Islet of Langerhans (tissue), 1 donor: ENCODE results near the gene IL3RA.
A peak's percentile ranks its signal among the peaks of the same experiment; 100 is the strongest.
"Not testable (repeated sequence)": the region's sequence is repeated elsewhere in the genome, so short reads cannot be mapped to it uniquely, and the experiment has no call there.

Source experiments
- FAIRE-seq: peaks from one replicate; lab custom pipeline; 2011; peaks lifted over from hg19 to GRCh38; lab: Jason Lieb, UNC

The IL3RA gene

DNA sequence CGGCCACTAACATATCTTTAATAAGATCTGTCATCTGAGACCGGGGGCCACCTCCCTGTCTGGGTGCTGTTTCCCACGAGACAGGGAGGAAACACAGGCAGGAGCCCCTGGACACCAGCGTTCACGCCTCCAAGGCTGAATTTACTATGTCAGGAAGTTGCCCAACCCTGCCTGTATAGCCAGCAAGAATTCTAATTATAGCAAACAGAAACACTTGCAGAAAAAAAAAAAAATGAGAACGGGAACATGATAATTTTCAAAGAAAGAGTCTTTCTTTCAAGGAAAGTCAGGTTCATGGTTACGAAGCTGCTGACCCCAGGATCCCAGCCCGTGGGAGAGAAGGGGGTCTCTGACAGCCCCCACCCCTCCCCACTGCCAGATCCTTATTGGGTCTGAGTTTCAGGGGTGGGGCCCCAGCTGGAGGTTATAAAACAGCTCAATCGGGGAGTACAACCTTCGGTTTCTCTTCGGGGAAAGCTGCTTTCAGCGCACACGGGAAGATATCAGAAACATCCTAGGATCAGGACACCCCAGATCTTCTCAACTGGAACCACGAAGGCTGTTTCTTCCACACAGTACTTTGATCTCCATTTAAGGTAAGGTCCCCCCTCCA, at the start of gene IL3RA:
IL3RA (plus strand) TSS at position 455 of the 613 bp plus-strand sequence. CDS start 4,981 bp downstream, outside the sequence.
- FAIRE-seq = no peak

DNA sequence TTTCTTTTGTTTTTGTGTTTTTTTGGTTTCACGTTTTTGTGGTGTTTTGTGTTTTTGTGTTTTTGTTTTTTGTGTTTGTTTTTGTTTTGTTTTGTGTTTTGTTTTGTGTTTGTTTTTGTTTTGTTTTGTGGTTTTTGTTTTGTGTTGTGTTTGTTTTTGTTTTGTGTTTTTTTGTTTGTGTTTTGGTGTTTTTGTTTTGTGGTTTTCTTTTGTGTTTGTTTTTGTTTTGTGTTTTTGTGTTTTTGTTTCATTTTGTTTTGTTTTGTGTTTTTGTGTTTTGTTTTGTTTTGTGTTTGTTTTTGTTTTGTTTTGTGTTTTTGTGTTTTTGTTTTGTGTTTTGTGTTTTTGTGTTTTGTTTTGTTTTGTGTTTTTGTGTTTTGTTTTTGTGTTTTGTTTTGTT, 47.0 kb upstream of the IL3RA start:
- FAIRE-seq = peak; percentile 97

DNA sequence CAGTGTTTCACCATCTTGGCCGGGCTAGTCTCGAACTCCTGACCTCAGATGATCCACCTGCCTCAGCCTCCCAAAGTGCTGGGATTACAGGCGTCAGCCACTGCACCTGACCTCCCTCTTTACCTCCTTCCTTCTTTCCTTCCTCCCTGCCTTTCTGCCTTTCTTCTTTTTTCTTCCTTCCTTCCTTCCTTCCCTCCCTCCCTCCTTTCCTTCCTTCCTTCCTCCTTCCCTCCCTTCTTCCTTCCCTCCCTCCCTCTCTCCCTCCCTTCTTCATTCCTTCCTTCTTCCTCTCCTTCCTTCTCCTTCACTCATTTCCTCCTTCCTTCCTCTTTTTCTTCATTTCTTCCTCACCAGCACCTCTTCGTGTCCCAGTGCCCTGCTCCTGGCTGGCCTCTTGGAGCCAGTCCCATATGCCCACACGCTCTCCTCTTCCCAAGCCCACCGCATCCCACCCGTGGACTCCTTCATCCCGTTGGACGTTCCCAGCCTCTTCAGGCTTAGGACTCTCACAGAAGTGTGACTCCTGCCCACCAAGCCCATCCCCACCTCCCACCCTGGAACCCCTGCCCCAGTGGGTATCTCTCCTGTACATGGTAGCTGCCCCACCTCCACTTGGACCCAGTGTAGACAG, 45.4 kb upstream of the IL3RA start:
- FAIRE-seq = no peak

DNA sequence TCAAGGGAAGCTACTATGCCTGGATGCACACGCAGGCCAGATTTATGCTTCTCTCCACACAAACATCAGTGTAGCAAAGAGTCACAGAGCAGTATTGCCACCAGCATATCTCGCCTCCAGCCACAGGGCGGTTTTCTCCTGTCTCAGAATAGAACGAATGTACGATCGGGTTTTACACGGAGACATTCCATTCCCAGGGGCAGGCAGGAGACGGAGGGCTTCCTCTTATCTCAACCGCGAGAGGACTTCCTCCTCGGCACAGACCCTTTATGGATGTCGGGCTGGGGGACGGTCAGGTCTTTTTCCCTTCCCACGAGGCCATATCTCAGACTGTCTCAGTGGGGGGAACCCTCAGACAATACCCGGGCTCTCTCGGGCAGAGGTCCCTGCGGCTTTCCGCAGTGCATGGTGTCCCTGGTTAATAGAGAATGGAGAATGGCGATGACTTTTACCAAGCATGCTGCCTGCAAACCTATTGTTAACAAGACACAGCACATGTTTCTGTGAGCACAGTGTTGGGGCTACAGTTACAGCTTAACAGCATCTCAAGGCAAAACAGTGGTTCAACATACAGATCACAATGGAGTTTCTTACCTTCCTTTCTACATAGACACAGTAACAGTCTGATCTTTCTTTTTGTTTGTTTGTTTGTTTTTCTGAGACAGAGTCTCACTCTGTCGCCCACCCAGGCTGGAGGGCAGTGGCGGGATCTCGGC, 43.9 kb upstream of the IL3RA start:
- FAIRE-seq = no peak

DNA sequence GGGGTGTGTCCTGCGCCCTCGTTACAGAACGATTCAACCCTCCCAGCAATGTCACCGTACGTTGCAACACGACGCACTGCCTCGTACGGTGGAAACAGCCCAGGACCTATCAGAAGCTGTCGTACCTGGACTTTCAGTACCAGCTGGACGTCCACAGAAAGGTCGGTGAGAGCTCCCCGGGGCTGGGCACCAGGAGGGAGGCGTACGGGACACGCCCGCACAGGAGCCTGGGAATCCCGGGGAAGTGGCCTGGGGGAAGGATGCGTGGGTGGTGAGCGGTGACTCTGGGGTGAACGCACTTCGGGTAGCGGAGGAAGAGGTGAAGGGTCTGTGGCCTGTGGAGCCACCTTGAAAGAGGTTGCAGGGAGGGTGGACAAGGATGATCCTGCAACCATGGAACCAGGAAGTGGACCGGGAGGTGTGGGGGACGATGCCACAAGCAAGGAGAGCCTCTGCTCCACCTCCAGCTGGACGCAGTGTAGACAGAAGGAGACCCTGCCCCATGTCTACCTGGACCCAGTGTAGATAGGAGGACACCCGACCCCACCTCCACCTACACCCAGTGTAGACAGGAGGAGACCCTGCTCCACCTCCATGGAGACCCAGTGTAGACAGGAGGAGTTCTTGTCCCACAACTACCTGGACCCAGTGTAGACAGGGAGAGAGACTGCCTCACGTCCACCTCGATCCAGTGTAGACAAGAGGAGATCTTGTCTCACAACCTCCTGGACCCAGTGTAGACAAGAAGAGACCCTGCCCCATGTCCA, 42.1 kb upstream of the IL3RA start:
- FAIRE-seq = no peak

DNA sequence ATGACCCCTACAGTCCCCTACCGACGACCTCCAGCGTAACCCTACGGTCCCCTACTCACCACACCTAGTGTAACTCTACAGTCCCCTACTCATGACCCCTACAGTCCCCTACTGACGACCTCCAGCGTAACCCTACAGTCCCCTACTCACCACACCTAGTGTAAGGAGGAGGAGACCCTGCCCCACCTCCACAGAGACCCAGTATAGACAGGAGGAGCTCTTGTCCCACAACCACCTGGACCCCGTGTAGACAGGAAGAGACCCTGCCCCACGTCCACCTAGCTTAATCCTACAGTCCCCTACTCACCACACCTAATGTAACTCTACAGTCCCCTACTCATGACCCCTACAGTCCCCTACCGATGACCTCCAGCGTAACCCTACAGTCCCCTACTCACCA, 41.0 kb upstream of the IL3RA start:
- no peak for FAIRE-seq

DNA sequence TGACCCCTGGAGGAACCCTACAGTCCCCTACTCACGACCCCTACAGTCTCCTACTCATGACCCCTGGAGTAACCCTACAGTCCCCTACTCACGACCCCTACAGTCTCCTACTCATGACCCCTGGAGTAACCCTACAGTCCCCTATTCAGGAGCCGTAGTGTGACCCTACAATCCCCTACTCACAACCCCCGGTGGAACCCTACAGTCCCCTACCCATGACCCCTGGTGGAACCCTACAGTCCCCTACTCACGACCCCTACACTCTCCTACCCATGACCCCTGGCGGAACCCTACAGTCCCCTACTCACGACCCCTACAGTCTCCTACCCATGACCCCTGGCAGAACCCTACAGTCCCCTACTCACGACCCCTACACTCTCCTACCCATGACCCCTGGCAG, 39.0 kb upstream of the IL3RA start:
- not testable (repeated sequence) for FAIRE-seq

- no peak for FAIRE-seq
Measured at GRCh38 chrX:1300449-1300848, 36.1 kb upstream of the IL3RA start.

DNA sequence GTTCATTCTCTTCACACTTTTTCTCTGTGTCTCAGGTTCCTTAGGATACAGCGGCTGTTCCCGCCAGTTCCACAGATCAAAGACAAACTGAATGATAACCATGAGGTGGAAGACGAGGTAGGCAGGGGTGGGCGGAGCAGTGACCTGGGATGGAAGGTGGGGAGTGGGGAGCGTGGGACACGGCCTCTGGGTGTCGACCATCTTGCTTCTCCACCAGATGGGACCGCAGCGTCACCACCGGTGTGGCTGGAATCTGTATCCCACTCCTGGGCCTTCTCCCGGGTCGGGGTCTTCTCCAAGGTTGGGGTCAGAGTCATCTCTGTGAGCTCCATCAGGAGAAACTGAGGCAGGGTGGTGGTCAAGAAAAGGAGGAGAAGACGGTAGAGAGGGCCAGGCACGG, 31.2 kb upstream of the IL3RA start:
- FAIRE-seq = no peak

DNA sequence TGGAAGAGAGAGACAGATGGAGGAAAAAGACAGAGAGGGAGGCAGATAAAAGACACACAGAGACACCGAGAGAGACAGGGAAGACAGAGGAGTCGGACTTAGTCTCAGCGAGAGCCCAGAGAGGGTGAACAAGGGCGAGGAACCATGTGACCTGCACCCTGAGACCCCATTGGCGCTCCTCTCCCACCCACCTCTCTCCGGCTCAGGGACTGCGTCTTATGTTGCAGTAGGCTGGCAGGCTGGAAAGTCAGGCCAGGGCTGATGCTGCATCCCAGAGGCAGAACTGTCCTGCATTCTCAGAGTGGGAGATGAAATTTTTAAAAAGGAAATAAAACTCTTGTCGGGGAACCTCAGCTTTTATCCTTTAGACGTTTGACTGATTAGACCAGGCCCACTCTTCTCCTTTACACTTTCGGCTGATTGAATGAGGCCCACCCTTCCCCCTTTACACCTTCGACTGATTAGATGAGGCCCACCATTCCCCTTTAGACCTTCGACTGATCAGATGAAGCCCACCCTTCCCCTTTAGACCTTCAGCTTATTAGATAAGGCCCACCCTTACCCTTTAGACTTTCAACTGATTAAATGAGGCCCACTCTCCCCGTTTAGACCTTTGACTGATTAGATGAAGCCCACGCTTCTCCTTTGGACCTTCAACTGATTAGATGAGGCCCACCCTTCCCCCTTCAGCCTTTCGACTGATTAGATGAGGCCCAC, 29.5 kb upstream of the IL3RA start:
- FAIRE-seq = no peak

GRCh38 chrX:1307626-1308340, 28.8 kb upstream of the IL3RA start:
- FAIRE-seq = no peak

DNA sequence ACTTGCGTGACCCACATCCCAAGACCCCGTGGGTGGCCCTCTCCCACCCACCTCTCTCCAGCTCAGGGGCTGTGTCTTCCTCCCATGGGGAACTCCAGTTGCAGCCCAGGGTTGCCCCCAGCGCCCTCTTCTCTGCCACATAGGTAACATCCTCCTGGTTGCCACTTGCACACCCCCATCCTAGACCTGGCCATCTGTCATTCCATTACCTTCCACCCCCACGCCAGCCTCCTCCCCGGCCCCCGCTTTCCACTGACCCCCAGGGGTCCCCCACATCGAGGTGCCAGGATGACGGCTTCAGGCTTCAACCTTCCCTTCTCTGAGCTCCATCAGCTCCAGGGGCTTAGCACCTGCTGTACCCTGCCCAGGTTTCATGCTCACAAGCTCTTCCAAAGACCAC, 28.1 kb upstream of the IL3RA start:
- FAIRE-seq = no peak

DNA sequence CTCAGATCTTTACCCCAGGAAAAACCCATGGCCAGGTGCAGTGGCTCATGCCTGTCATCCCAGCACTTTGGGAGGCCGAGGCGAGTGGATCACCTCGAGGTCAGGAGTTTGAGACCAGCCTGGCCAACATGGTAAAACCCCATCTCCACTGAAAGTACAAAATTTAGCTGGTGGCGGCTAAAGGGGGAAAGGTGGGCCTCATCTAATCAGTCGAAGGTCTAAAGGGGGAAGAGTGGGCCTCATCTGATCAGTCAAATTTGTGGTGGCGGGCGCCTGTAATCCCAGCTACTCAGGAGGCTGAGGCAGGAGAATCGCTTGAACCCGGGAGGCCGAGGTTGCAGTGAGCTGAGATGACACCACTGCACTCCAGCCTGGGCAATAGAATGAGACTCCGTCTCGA, 27.7 kb upstream of the IL3RA start:
- FAIRE-seq = not testable (repeated sequence)

DNA sequence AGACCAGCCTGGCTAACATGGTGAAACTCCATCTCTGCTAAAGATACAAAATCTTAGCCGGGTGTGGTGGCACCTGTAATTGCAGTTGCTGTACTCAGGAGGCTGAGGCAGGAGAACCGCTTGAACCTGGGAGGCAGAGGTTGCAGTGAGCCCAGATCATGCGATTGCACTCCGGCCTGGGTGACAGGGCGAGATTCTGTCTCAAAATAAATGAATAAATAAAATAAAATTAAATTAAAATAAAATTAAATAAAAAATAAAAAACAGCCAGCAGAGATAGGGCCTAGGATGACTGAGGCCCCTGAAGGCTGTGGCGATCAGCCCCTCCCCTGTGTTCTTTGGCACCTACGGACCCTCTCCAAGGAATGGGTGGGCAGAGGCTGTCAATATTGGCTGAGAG, 22.8 kb upstream of the IL3RA start:
- FAIRE-seq = no peak

DNA sequence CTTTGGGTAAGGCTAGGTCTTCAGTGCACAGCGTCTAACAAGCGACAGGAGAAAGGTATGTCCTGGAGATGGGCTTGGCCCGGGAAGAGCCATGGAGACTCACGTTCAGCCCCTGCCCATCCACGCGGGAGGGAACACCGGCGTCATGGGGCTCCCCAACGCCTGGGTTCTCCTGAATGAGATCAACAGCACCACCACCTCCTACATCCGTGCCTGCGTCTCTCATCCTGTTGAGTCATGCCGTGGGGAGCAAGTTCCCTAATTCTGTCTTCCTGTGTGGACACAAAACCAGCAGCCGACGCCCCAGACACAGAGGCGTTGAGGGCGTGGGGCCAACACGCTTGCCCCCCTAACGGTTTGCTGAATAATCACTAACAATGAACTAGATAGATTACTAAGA, 20.1 kb upstream of the IL3RA start:
- FAIRE-seq = no peak

DNA sequence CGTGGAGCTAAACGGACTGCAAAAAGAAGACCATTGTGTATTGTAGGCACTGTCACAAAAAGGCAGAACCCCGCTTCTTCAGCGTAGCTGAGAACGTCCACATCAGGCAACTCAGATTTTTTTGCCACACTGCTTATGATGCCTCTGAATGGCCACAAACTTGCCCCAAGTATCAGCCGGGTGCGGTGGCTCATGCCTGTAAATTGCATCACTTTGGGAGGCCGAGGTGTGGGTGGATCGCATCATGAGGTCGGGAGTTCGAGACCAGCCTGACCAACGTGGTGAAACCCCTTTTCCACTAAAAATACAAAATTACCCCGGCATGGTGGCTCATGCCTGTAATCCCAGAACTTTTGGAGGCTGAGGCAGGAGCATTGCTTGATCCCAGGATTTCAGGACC, 14.9 kb upstream of the IL3RA start:
- FAIRE-seq = no peak

DNA sequence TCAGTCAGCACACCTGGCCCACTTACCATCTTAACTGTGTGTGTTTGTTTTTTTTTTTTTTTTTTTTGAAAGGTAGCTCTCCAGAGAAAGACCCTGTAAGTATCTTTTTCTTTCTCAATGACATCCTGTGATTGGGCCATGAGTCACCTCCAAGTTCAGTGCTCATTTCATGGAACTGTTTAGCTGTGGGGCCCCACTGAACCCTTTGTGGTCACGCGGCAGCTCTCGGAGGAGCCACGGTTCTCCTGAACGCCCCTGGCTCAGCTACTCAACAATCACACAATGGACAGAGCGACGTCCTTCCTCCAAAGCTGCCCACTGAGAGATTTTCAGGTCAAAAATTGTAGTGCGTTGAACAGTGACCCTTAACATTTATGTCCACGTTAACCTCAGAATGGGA, 14.2 kb upstream of the IL3RA start:
- no peak for FAIRE-seq

- no peak for FAIRE-seq
Measured at GRCh38 chrX:1323315-1323714, 13.3 kb upstream of the IL3RA start.

DNA sequence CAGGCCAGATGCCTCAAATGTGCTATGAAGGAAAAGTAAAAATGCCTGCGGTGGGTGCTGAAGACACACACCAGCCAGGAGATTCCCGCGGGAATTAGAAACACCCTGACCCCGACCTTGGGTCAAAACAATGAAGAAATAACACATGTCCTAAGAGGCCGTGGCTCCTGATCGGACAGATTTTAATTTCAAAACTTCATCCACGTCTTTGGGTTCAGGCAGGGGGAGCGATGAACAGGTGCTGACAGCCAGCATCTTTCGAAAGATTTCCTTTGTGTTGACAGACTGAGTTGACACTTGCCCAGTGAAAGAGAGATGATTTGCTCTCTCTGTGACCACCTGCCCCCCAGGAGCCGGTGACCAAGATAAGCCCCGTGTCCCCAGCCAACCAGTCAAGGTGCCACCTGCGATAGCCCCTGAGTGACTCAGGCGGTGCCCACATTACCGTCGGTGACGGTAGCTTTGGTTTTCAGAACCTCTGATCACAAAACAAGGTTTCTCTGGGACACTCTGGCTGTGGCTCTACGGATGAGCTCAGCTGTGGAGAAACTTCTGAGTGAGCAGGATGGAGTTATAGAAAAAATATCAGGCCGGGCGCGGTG, 11.0 kb upstream of the IL3RA start:
- no peak for FAIRE-seq

DNA sequence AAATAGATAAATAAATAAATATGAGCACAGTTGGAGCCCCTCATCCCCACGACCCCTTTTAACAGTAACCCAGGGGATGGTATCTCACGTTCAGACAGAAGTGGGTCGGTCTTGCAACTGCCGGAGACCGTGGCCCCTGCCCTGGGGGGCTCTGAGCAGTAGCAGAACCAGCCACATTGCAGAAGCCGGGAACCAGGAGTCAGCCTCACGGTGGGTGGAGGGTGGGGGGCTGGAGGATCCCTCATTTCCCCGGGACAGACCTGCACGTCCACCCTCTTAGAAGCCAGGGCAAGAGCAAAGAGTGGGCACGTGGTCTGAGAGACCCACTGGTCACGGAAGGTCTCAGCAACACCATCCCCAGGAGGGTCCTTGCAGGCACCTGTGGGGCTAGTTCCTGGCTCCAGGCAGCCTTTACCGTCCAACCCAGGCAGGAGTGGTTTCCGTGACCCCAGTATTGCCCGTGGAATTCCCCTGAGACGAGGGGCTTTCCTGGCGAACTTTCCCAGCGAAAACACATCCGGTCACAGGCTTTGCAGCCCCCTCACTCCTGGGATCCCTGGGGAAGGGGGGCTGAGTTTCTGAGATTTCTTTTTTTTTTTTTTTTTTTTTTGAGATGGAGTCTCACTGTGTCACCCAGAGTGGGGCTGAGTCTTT, 8.8 kb upstream of the IL3RA start:
- no peak for FAIRE-seq

- no peak for FAIRE-seq
Measured at GRCh38 chrX:1330605-1331004, 6.0 kb upstream of the IL3RA start.
